Neural cell (in vitro differentiated cells): ENCODE results near the gene PPY. TPM values are rescaled to one million over a fixed set of nuclear protein-coding genes. Genes with fewer than 3 reads are reported as not detected.

ENCODE experiments used
- H2AFZ ChIP-seq: fragments of 200-600, 300-800 bp; sonication (generic), shearing (Covaris generic); 2 replicates; pipeline ENCODE4 v1.6.0; 2014; ENCODE audit warnings: low read depth, mild to moderate bottlenecking, antibody characterized with exemption, low read length, moderate library complexity
- H3F3A ChIP-seq: fragments of 200-600 bp; shearing (Covaris generic); 2 replicates; pipeline ENCODE4 v1.6.1; 2016; ENCODE audit warnings: mild to moderate bottlenecking, moderate library complexity, mixed read lengths, antibody characterized with exemption, low read length; ENCODE audit not compliant: insufficient read depth, poor library complexity, severe bottlenecking
- H3K27ac ChIP-seq: fragments of 200-600, 300-800 bp; sonication (generic), shearing (Covaris generic); 2 replicates; pipeline ENCODE4 v1.5.1; 2014; ENCODE audit warnings: mild to moderate bottlenecking, low read length, moderate library complexity
- H3K27me3 ChIP-seq: fragments of 300-800, 200-600 bp; sonication (generic), shearing (Covaris generic); 2 replicates; pipeline ENCODE4 v1.6.0; 2014; ENCODE audit warnings: mild to moderate bottlenecking, low read depth, low read length, moderate library complexity; ENCODE audit not compliant: insufficient read depth
- H3K36me3 ChIP-seq: fragments of 300-800, 200-600 bp; sonication (generic), shearing (Covaris generic); 2 replicates; pipeline ENCODE4 v1.5.1; 2014; ENCODE audit warnings: mild to moderate bottlenecking, antibody characterized with exemption, low read length, moderate library complexity; ENCODE audit not compliant: insufficient read depth
- H3K4me2 ChIP-seq: fragments of 300-800, 200-600 bp; sonication (generic), shearing (Covaris generic); 2 replicates; pipeline ENCODE4 v1.6.0; 2014; ENCODE audit warnings: mild to moderate bottlenecking, low read length
- H3K4me3 ChIP-seq: fragments of 300-800, 200-600 bp; sonication (generic), shearing (Covaris generic); 2 replicates; pipeline ENCODE4 v1.5.1; 2014; ENCODE audit warnings: mild to moderate bottlenecking, low read length, moderate library complexity
- H3K79me2 ChIP-seq: fragments of 200-600 bp; shearing (Covaris generic); replicated peaks from 2 replicates; pipeline ENCODE4 v1.6.0; 2014; ENCODE audit warnings: mild to moderate bottlenecking, low read length, moderate library complexity; ENCODE audit not compliant: insufficient read depth
- H3K9ac ChIP-seq: fragments of 300-800, 200-600 bp; sonication (generic), shearing (Covaris generic); 2 replicates; pipeline ENCODE4 v1.6.1; 2016; ENCODE audit warnings: mild to moderate bottlenecking, low read length, mixed read lengths
- H3K9me2 ChIP-seq: fragments of 200-600 bp; shearing (Covaris generic); 2 replicates; pipeline ENCODE4 v1.6.1; 2016; ENCODE audit warnings: mild to moderate bottlenecking, low read length, mixed read lengths; ENCODE audit not compliant: insufficient read depth
- H3K9me3 ChIP-seq: fragments of 200-600, 300-800 bp; sonication (generic), shearing (Covaris generic); 2 replicates; pipeline ENCODE4 v1.6.1; 2016; ENCODE audit warnings: mild to moderate bottlenecking, mixed run types, low read length, moderate library complexity, mixed read lengths
- H4K20me1 ChIP-seq: fragments of 200-600 bp; shearing (Covaris generic); 2 replicates; pipeline ENCODE4 v1.6.1; 2016; ENCODE audit warnings: mild to moderate bottlenecking, mixed run types; ENCODE audit not compliant: insufficient read depth
- EP300 ChIP-seq: fragments of 450-650 bp; conservative IDR thresholded peaks from 2 replicates; pipeline ENCODE4 v1.6.1; 2014; ENCODE audit warnings: antibody characterized with exemption, mild to moderate bottlenecking, moderate library complexity; ENCODE audit not compliant: poor library complexity, severe bottlenecking
- EZH2 ChIP-seq: fragments of 200-600, 300-800 bp; shearing (Covaris generic), sonication (generic); IDR thresholded peaks from 2 replicates; pipeline ENCODE4 v1.6.1; 2014; ENCODE audit warnings: antibody characterized with exemption, low read length, borderline replicate concordance, mild to moderate bottlenecking; ENCODE audit not compliant: insufficient read depth, poor library complexity, severe bottlenecking
- MXI1 ChIP-seq: fragments of 450-650 bp; conservative IDR thresholded peaks from 2 replicates; pipeline ENCODE4 v1.6.1; 2014; ENCODE audit warnings: antibody characterized with exemption, mild to moderate bottlenecking; ENCODE audit not compliant: poor library complexity, severe bottlenecking
- POLR2AphosphoS5 ChIP-seq: IDR thresholded peaks from 2 replicates; pipeline ENCODE4 v1.6.1; 2012
- RAD21 ChIP-seq: fragments of 450-650 bp; conservative IDR thresholded peaks from 2 replicates; pipeline ENCODE4 v1.6.1; 2014; ENCODE audit warnings: antibody characterized with exemption, mild to moderate bottlenecking, moderate library complexity
- SMC3 ChIP-seq: fragments of 450-650 bp; conservative IDR thresholded peaks from 2 replicates; pipeline ENCODE4 v1.6.1; 2014; ENCODE audit warnings: antibody characterized with exemption, mild to moderate bottlenecking, moderate library complexity; ENCODE audit not compliant: poor library complexity
- TAF1 ChIP-seq: IDR thresholded peaks from 2 replicates; pipeline ENCODE4 v1.6.1; 2012; ENCODE audit warnings: low read depth
- polyA plus RNA-seq: library from polyadenylated mRNA; depleted of rRNA; stranded (reverse); fragments of >200 nt; gene quantifications from 2 replicates; pipeline ENCODE4 v1.2.3, GENCODE V29; 2014
- TF ChIP-seq, protein P1 (sequence below): fragments of 450-650 bp; IDR thresholded peaks from 2 replicates; pipeline ENCODE4 v1.5.1; 2014; ENCODE audit warnings: antibody characterized with exemption, mild to moderate bottlenecking, moderate library complexity; ENCODE audit not compliant: poor library complexity, severe bottlenecking
- TF ChIP-seq, protein P2 (sequence below): IDR thresholded peaks from 2 replicates; pipeline ENCODE4 v1.6.1; 2012; ENCODE audit warnings: borderline replicate concordance

Gene PPY
- polyA plus RNA-seq, 1 donor from 2014 or later, result not detected

DNA sequence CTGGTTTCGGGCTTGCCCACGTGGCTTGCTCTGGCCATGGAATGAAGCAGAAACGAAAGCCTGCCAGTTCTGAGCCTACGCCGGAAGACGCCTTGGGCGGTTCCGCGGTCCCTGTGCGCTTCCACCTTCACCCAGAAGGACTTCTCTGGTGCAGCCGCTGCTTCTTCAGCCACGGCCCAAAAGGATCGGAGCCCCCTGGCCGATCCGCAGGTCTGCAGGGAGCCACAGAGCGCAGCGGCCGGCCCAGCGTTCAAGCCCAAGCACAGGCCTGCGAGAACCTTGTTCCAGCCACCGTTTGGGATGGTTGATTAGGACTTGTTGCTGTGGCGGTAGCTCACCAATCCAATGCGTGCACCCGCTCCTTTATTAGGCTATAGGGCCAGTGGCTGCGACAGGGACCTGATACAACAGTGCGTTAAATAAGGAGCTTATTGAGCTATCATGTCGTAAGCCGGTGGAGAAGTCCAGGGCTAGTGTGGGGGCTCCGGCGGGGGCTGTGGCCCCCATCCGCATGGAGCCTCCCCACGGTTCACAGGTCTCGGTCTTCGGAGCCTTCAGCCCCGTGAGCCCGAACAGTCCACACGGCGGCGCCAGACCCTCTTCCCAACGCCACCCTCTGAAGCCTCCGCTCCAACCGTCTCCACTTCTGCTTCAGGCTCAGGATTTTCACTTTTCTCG, 24.8 kb downstream of the PPY start:
- no peak overlapping the region for H2AFZ ChIP-seq
- no peaks in the 10 kb centered on the region for H3F3A ChIP-seq
- H3K9me2 ChIP-seq, result no peaks in the 10 kb centered on the region
- no peaks in the 10 kb centered on the region for H3K9me3 ChIP-seq
- no peaks in the 10 kb centered on the region for H4K20me1 ChIP-seq
- no peak overlapping the region for H3K27ac ChIP-seq
- no peak overlapping the region for H3K9ac ChIP-seq
- no peak for TF ChIP-seq POLR2AphosphoS5
- no peak for TF ChIP-seq MXI1
- TF ChIP-seq, protein P1, sequence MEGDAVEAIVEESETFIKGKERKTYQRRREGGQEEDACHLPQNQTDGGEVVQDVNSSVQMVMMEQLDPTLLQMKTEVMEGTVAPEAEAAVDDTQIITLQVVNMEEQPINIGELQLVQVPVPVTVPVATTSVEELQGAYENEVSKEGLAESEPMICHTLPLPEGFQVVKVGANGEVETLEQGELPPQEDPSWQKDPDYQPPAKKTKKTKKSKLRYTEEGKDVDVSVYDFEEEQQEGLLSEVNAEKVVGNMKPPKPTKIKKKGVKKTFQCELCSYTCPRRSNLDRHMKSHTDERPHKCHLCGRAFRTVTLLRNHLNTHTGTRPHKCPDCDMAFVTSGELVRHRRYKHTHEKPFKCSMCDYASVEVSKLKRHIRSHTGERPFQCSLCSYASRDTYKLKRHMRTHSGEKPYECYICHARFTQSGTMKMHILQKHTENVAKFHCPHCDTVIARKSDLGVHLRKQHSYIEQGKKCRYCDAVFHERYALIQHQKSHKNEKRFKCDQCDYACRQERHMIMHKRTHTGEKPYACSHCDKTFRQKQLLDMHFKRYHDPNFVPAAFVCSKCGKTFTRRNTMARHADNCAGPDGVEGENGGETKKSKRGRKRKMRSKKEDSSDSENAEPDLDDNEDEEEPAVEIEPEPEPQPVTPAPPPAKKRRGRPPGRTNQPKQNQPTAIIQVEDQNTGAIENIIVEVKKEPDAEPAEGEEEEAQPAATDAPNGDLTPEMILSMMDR, result no peak
- no peak overlapping the region for H3K4me2 ChIP-seq
- H3K4me3 ChIP-seq, result no peak overlapping the region
- H3K79me2 ChIP-seq, result no peaks in the 10 kb centered on the region
- no peaks in the 10 kb centered on the region for H3K36me3 ChIP-seq
- H3K27me3 ChIP-seq, result no peaks in the 10 kb centered on the region

DNA sequence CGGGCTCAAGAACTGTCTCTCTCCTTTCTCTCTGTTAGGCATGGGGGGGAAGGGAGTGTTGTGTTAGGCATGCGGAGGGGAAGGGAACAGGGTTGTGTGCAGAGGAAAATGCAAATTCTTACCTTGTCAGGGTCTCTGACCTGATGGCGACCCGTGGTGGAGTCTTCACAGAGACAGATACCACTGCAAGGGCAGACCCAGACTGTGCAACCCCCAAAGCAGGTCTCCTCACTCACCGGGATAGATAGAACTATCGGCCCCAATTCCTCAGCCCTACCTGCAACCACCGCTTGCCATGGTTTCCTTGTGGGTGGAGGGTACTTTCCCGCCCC, 25.3 kb downstream of the PPY start:
- TF ChIP-seq RAD21 (no peak), EP300 (no peak), POLR2AphosphoS5 (no peak), MXI1 (no peak), EZH2 (no peak), SMC3 (no peak), TAF1 (no peak)
- TF ChIP-seq, protein P1, result no peak
- TF ChIP-seq, protein P2, sequence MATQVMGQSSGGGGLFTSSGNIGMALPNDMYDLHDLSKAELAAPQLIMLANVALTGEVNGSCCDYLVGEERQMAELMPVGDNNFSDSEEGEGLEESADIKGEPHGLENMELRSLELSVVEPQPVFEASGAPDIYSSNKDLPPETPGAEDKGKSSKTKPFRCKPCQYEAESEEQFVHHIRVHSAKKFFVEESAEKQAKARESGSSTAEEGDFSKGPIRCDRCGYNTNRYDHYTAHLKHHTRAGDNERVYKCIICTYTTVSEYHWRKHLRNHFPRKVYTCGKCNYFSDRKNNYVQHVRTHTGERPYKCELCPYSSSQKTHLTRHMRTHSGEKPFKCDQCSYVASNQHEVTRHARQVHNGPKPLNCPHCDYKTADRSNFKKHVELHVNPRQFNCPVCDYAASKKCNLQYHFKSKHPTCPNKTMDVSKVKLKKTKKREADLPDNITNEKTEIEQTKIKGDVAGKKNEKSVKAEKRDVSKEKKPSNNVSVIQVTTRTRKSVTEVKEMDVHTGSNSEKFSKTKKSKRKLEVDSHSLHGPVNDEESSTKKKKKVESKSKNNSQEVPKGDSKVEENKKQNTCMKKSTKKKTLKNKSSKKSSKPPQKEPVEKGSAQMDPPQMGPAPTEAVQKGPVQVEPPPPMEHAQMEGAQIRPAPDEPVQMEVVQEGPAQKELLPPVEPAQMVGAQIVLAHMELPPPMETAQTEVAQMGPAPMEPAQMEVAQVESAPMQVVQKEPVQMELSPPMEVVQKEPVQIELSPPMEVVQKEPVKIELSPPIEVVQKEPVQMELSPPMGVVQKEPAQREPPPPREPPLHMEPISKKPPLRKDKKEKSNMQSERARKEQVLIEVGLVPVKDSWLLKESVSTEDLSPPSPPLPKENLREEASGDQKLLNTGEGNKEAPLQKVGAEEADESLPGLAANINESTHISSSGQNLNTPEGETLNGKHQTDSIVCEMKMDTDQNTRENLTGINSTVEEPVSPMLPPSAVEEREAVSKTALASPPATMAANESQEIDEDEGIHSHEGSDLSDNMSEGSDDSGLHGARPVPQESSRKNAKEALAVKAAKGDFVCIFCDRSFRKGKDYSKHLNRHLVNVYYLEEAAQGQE, result no peak
- no peaks in the 10 kb centered on the region for H3K9me3 ChIP-seq
- H3K79me2 ChIP-seq, result no peaks in the 10 kb centered on the region
- no peaks in the 10 kb centered on the region for H3K36me3 ChIP-seq
- H4K20me1 ChIP-seq, result no peaks in the 10 kb centered on the region
- no peaks in the 10 kb centered on the region for H3K27me3 ChIP-seq
- H2AFZ ChIP-seq, result no peak overlapping the region
- H3K4me3 ChIP-seq, result no peak overlapping the region
- H3F3A ChIP-seq, result no peaks in the 10 kb centered on the region
- no peak overlapping the region for H3K4me2 ChIP-seq
- no peaks in the 10 kb centered on the region for H3K9me2 ChIP-seq
- H3K27ac ChIP-seq, result no peak overlapping the region
- H3K9ac ChIP-seq, result no peak overlapping the region
